Stimulated activated CD8-positive, alpha-beta memory T cell treated with anti-CD3 and anti-CD28 coated beads, Interleukin-12 subunit alpha, Interleukin-12 subunit beta, amount 100 ng/mL, for 1 hour (primary cell): ENCODE data around the gene NHLRC1.

Experiments
- DNase-seq: peaks from one replicate; pipeline ENCODE4 v3.0.0-alpha.2; 2020; ENCODE audit warnings: low read depth

NHLRC1 gene

GRCh38 chr6:18081025-18081668 lies 41.3 kb downstream of the NHLRC1 start:
- no peak for DNase-seq

- DNase-seq = no peak
Observed at GRCh38 chr6:18080544-18080943, 41.9 kb downstream of the NHLRC1 start.

- DNase-seq = no peak
Observed at GRCh38 chr6:18078866-18079265, 43.6 kb downstream of the NHLRC1 start.

- DNase-seq = no peak
Observed at GRCh38 chr6:18076231-18076630, 46.2 kb downstream of the NHLRC1 start.

- no peak for DNase-seq
Observed at GRCh38 chr6:18072841-18073240, 49.6 kb downstream of the NHLRC1 start.

GRCh38 chr6:18070486-18070885 lies 52.0 kb downstream of the NHLRC1 start:
- no peak for DNase-seq
